Mucosa of descending colon (tissue), 3 donors: ENCODE measurements around the gene STUM. TPM values are rescaled to one million over a fixed set of nuclear protein-coding genes. Genes with fewer than 3 reads are reported as not detected.
A peak's percentile ranks its signal among the peaks of the same experiment; 100 is the strongest.

Experiments used
- ATAC-seq: fragments of 200-7000 bp; cut with Tn5 transposase; one replicate; pipeline ENCODE4 v1.9.1; 2020; ENCODE audit warnings: mild to moderate bottlenecking, moderate library complexity
- DNase-seq, 3 donors: peaks; one replicate each; pipeline ENCODE4 v3.0.0-alpha.2; 2020
- H3K36me3 ChIP-seq: fragments of 200-600 bp; one replicate; pipeline ENCODE4 v1.8.0; 2021; ENCODE audit warnings: low read depth, mild to moderate bottlenecking
- H3K4me1 ChIP-seq: fragments of 200-600 bp; one replicate; pipeline ENCODE4 v1.8.0; 2021; ENCODE audit warnings: low read depth, mild to moderate bottlenecking
- H3K4me3 ChIP-seq: fragments of 200-600 bp; one replicate; pipeline ENCODE4 v1.8.0; 2021; ENCODE audit warnings: mild to moderate bottlenecking
- H3K9me3 ChIP-seq: fragments of 200-600 bp; one replicate; pipeline ENCODE4 v1.8.0; 2021; ENCODE audit warnings: mild to moderate bottlenecking
- CTCF ChIP-seq: fragments of 200-600 bp; IDR thresholded peaks from one replicate; pipeline ENCODE4 v1.8.0; 2022; ENCODE audit warnings: antibody characterized with exemption, mild to moderate bottlenecking
- intact Hi-C, 2 donors: fragments of 100-400 bp; cut with DNase I in 1 of 2; cut with micrococcal nuclease in 1 of 2; formaldehyde crosslinking; loops; one replicate each; pipeline versions ENCODE4 v1.11.0 to v1.11.1; 2022; cut with DNase I, micrococcal nuclease
- total RNA-seq, 3 donors: library from RNA; stranded (reverse); fragmentation: NEBNext Ultra II Directional in 2 of 3; extraction: Animal tissue kit (Norgen Biotek cat#: 25700) in 2 of 3; gene quantifications; one replicate each; pipeline versions ENCODE4 v1.2.1 to v1.2.4, GENCODE V29; 2021 to 2023
- donor health status: DM: no; HTN: no; CAD: no; lungs with moderate emphysema.
- donor health status: DM: no; HTN: no; CAD: no.
- donor health status: DM: no; HTN: yes; CAD: no.

The STUM gene
- total RNA-seq, 3 donors from 2014 or later = 1.2 to 18.4 (median 4.9) TPM

GRCh38 chr1:226629210-226629895 lies 80.8 kb downstream of the STUM start:
- DNase-seq (no peak), ATAC-seq (no peak)
- Histone ChIP-seq H3K4me3 (no peak overlapping the region), H3K9me3 (no peaks in the 10 kb centered on the region), H3K4me1 (peaks cover 8% of the 10 kb centered on the region), H3K36me3 (no peaks in the 10 kb centered on the region)
- no peak for TF ChIP-seq CTCF
- intact Hi-C loops = no loop called here

- Histone ChIP-seq H3K36me3 (no peaks in the 10 kb centered on the region), H3K4me1 (peaks cover 8% of the 10 kb centered on the region), H3K9me3 (no peaks in the 10 kb centered on the region), H3K4me3 (no peak overlapping the region)
- intact Hi-C loops = loop anchor here (5.0 kb wide), 1 partner anchor 197 kb away; no protein-coding TSS in a partner anchor
- TF ChIP-seq CTCF = no peak
- ATAC-seq (no peak), DNase-seq (peak in 1 of 3 donors; percentile 15)
These were observed 81.5 kb downstream of the STUM start for GRCh38 chr1:226629896-226630550.

DNA sequence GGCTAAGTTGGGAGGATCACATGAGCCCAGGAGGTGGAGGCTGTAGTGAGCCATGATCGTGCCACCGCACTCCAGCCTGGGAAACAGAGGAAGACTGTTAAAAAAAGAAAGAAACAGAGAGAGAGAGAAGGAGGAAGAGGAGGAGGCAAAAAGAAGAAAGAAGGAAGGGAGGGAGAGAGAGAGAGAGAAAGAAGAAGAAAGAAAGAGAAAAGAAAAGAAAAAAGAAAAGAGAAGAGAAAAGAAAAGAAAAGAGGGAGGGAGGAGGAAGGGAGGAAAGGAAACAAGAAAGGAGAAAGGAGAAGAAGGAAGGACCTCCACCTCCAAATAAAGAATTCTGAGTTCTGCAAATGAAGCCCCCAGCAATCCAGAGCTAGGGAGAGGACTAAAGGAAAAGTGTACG lies 82.0 kb downstream of the STUM start:
- H3K9me3 ChIP-seq = no peaks in the 10 kb centered on the region
- no peak for TF ChIP-seq CTCF
- ATAC-seq (no peak), DNase-seq (no peak)
- H3K4me1 ChIP-seq = peaks cover 8% of the 10 kb centered on the region
- H3K36me3 ChIP-seq = no peaks in the 10 kb centered on the region
- intact Hi-C loops = loop anchor here (5.0 kb wide), 1 partner anchor 197 kb away; no protein-coding TSS in a partner anchor
- H3K4me3 ChIP-seq = no peak overlapping the region

DNA sequence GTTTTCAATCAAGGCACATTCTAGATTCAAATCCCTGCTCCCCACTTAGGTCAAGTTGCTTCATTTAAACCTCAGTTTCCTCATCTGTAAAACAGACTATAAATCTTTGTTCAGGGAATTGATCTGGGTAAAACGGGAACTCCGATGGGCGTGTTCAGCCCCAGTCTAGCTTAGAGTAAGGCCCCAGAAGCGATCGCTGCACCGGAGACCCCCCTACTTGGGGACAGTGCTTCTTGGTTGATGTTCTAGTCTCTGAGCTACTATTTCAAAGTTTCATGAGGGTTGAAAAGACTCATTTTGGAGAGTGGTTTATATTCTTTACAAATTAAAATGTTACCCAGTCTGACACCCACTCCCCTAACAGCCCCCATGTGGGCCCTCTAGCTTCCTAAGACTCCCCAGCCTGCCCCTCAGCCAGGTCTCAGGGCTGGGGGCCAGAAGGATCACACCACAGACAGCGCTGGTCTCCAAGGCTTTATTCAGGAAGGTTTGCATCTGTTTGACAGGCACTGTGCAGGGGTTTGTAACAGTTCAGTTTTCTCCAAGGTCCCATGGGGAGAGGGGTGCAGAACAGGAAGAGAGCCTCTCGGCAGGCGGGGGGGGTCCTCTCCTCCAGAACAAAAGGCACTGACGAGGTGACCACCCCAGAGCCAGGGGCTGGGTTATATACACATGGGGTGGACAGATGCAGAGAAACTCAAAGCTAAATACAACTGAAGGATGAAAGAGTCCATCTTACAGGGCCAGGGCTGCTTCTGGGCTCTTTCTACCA lies 82.9 kb downstream of the STUM start:
- Histone ChIP-seq H3K4me3 (no peak overlapping the region), H3K9me3 (no peaks in the 10 kb centered on the region), H3K36me3 (no peaks in the 10 kb centered on the region), H3K4me1 (peaks cover 8% of the 10 kb centered on the region)
- no peak for ATAC-seq
- no peak for TF ChIP-seq CTCF
- no peak for DNase-seq
- intact Hi-C loops = loop anchor here (5.0 kb wide), 1 partner anchor 196 kb away; no protein-coding TSS in a partner anchor

DNA sequence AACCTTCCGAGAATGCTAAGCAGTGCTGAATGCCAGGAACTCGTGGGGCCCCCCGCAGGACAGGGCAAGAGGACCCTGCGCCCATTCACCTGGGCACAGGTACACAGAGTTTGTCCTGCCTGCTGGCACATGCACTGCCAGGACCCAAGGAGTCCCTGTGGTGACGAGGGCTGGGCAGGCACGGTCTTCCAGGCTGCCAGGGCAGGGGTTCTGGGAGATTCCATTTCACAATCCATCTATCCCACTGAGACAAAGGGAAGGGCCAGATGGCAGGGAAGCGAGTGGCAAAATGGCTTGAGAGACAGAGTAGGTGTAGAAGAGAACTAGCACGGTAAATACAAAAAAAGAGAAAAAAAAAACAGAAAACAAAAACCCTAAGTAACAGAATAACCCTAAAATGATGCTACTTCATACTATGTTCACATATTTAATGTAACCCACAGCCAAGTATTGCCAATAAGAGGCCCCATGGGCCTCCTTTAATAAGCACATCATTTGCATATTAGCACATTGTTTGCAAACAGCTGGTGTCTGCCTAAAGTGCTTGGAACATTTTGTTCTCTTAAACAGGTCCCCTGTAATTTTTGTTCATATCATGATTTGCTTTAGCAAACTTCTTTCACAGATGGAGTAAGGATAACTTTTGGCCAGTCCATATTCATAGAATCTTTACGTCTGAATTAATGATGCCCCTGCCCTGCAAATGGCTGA lies 83.8 kb downstream of the STUM start:
- DNase-seq (peak in 1 of 3 donors; percentile 18), ATAC-seq (peak; percentile 25)
- TF ChIP-seq CTCF = no peak
- no peaks in the 10 kb centered on the region for H3K4me1 ChIP-seq
- no peak overlapping the region for H3K4me3 ChIP-seq
- intact Hi-C loops = loop anchor here (5.0 kb wide), 1 partner anchor 195 kb away; no protein-coding TSS in a partner anchor
- no peaks in the 10 kb centered on the region for H3K9me3 ChIP-seq
- no peaks in the 10 kb centered on the region for H3K36me3 ChIP-seq
